Activated T-helper 2 cell treated with anti-CD3 and anti-CD28 coated beads, Interferon-gamma antibody, Interleukin-2, Interleukin-4, amounts not matched to agents 10 μg/mL and 5 μg/mL and 100 μg/mL, durations not matched to agents 14 hours and 24 hours and 36 hours (primary cell): ENCODE results near the gene CEP85L. TPM values are rescaled to one million over a fixed set of nuclear protein-coding genes. Genes with fewer than 3 reads are reported as not detected.

Experiments
- DNase-seq: peaks from one replicate; pipeline ENCODE4 v3.0.0; 2021; ENCODE audit warnings: low spot score
- H3K27ac Mint-ChIP-seq: one replicate; pipeline ENCODE4 v1.8.0; 2021; ENCODE audit warnings: mixed read lengths
- H3K27me3 Mint-ChIP-seq: one replicate; pipeline ENCODE4 v1.8.0; 2021; ENCODE audit warnings: low read depth, mixed read lengths
- H3K36me3 Mint-ChIP-seq: one replicate; pipeline ENCODE4 v1.8.0; 2021; ENCODE audit warnings: low read depth, mixed read lengths
- H3K4me1 Mint-ChIP-seq: one replicate; pipeline ENCODE4 v1.8.0; 2021; ENCODE audit warnings: low read depth, mixed read lengths
- H3K4me3 Mint-ChIP-seq: one replicate; pipeline ENCODE4 v1.8.0; 2021; ENCODE audit warnings: low read depth, mild to moderate bottlenecking, moderate library complexity, mixed read lengths
- H3K9me3 Mint-ChIP-seq: one replicate; pipeline ENCODE4 v1.8.0; 2021; ENCODE audit warnings: mixed read lengths
- intact Hi-C: fragments of 100-400 bp; cut with micrococcal nuclease; formaldehyde crosslinking; loops from one replicate; pipeline ENCODE4 v1.15.1; 2023
- total RNA-seq: library from RNA; stranded (reverse); gene quantifications from 2 replicates; pipeline ENCODE4 v1.2.3, GENCODE V29; 2022

CEP85L gene
- total RNA-seq, 1 donor from 2014 or later = 34.2 TPM

DNA sequence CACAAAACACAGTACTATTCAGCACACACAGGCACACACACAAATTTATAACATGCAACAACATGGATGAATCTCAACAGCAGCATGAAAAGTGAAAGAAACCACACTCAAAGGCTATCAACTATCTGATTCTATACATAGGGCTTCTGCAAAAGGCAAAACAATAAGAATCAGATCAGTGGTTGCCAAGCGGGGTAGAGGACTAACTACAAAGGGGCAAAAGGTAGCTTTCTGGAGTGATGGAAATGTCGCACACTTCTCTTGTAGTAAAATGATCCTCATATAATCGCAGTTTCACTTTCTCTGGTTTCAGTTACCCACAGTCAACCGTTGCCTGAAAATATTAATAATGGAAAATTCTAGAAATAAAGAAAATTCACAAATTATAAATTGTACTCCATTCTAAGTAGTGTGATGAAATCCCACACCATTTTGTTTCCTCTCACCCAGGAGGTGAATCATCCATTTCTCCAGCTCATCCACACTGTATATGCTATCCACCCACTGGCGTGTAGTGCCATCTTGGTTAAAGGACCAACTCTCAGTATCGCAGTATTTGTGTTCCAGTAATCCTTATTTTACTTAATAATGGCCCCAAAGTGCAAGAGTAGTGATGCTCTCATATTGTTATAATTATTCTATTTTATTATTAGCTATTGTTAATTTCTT is 116.1 kb downstream of the CEP85L start:
- Mint-ChIP-seq H3K4me1 (peaks cover 13% of the 10 kb centered on the region), H3K27me3 (no peaks in the 10 kb centered on the region), H3K27ac (no peak overlapping the region), H3K36me3 (peaks cover 42% of the 10 kb centered on the region), H3K9me3 (peaks cover 14% of the 10 kb centered on the region), H3K4me3 (no peak overlapping the region)
- intact Hi-C loops = no loop called here
- DNase-seq = no peak

GRCh38 chr6:118530942-118531341 is 120.4 kb downstream of the CEP85L start:
- no peak for DNase-seq
- Mint-ChIP-seq H3K4me3 (no peak overlapping the region), H3K4me1 (peaks cover 14% of the 10 kb centered on the region), H3K27ac (no peak overlapping the region), H3K36me3 (peaks cover 50% of the 10 kb centered on the region), H3K9me3 (peaks cover 14% of the 10 kb centered on the region), H3K27me3 (no peaks in the 10 kb centered on the region)
- intact Hi-C loops = no loop called here

GRCh38 chr6:118529756-118530155 is 121.6 kb downstream of the CEP85L start:
- Mint-ChIP-seq H3K4me1 (peaks cover 12% of the 10 kb centered on the region), H3K27ac (no peak overlapping the region), H3K9me3 (peaks cover 14% of the 10 kb centered on the region), H3K27me3 (no peaks in the 10 kb centered on the region), H3K4me3 (no peak overlapping the region), H3K36me3 (peaks cover 43% of the 10 kb centered on the region)
- intact Hi-C loops = no loop called here
- no peak for DNase-seq

DNA sequence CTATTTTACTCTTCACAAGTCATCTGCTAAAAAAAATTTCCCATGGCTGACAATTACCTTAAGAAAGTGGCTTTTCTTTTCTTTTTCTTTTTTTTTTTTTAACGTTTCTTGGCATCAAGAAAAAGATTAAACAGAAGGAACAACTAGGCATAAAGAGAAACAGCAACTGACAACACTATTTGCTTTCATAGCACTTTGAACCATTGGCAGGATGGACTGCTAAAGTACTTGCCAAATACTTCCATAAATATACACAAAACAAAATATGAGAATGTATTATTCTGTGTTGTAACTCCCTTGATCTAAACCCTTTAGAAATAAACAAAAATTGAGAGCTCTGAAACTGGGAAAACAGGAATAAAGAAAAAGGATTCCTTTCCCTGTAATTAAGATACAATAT is 123.3 kb downstream of the CEP85L start:
- peaks cover 14% of the 10 kb centered on the region for H3K9me3 Mint-ChIP-seq
- intact Hi-C loops = no loop called here
- H3K4me1 Mint-ChIP-seq = peaks cover 14% of the 10 kb centered on the region
- H3K36me3 Mint-ChIP-seq = peaks cover 46% of the 10 kb centered on the region
- no peaks in the 10 kb centered on the region for H3K27me3 Mint-ChIP-seq
- DNase-seq = no peak
- no peak overlapping the region for H3K4me3 Mint-ChIP-seq
- H3K27ac Mint-ChIP-seq = no peak overlapping the region

DNA sequence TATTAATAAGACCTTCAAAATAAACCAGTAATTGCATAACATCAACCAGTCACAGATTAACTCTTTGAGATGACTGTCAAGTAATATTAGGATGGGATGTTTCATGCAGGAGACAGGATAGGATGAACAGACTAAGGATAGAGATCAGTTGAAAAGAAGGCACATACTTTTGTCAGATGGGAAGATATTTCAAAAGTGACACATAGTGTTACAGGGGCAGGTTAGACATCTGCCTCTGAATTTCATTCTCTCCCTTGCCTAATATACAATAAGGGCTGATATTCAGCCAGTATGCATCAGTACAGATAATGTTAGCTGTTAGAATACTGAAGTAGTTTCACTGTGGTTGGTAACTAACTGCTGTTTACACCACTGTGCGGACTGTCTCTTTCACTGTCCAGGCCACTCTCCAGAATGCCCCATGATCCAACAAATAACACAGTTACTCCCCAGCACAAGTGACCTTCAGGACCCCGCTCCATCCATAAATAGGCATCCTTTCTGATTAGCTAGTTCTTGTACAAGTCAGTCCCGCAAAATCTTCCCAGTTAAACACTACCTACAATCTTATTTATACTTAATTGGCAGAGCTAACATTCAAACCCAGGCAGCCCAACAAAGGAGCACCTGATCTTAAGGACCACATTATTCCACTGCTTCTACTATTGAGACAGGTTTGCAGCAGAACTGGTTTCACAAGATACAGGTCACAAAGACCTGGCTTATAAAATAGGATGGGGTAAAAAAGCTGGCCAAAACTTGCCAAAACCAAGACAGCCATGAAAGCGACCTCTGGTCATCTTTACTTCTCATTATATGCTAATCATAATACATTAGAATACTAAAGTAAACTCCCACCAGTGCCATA is 125.2 kb downstream of the CEP85L start:
- Mint-ChIP-seq H3K27ac (no peak overlapping the region), H3K9me3 (peaks cover 8% of the 10 kb centered on the region), H3K4me1 (peaks cover 14% of the 10 kb centered on the region), H3K27me3 (no peaks in the 10 kb centered on the region), H3K4me3 (no peak overlapping the region), H3K36me3 (peaks cover 41% of the 10 kb centered on the region)
- no peak for DNase-seq
- intact Hi-C loops = no loop called here

- Mint-ChIP-seq H3K27ac (no peak overlapping the region), H3K4me1 (peaks cover 10% of the 10 kb centered on the region), H3K27me3 (no peaks in the 10 kb centered on the region), H3K36me3 (peaks cover 37% of the 10 kb centered on the region), H3K4me3 (no peak overlapping the region), H3K9me3 (no peaks in the 10 kb centered on the region)
- intact Hi-C loops = no loop called here
- DNase-seq = no peak
Measured at GRCh38 chr6:118524686-118525085, 126.7 kb downstream of the CEP85L start.

- Mint-ChIP-seq H3K4me1 (peaks cover 6% of the 10 kb centered on the region), H3K36me3 (peaks cover 42% of the 10 kb centered on the region), H3K27ac (no peak overlapping the region), H3K4me3 (no peak overlapping the region), H3K27me3 (no peaks in the 10 kb centered on the region), H3K9me3 (no peaks in the 10 kb centered on the region)
- intact Hi-C loops = no loop called here
- no peak for DNase-seq
Measured at GRCh38 chr6:118523216-118523615, 128.2 kb downstream of the CEP85L start.

GRCh38 chr6:118522422-118522821 is 129.0 kb downstream of the CEP85L start:
- no peak for DNase-seq
- H3K27me3 Mint-ChIP-seq = no peaks in the 10 kb centered on the region
- H3K27ac Mint-ChIP-seq = no peak overlapping the region
- peaks cover 3% of the 10 kb centered on the region for H3K9me3 Mint-ChIP-seq
- no peak overlapping the region for H3K4me3 Mint-ChIP-seq
- peaks cover 49% of the 10 kb centered on the region for H3K36me3 Mint-ChIP-seq
- intact Hi-C loops = no loop called here
- H3K4me1 Mint-ChIP-seq = peaks cover 8% of the 10 kb centered on the region

GRCh38 chr6:118514689-118515088 is 136.7 kb downstream of the CEP85L start:
- intact Hi-C loops = no loop called here
- peaks cover 11% of the 10 kb centered on the region for H3K4me1 Mint-ChIP-seq

DNA sequence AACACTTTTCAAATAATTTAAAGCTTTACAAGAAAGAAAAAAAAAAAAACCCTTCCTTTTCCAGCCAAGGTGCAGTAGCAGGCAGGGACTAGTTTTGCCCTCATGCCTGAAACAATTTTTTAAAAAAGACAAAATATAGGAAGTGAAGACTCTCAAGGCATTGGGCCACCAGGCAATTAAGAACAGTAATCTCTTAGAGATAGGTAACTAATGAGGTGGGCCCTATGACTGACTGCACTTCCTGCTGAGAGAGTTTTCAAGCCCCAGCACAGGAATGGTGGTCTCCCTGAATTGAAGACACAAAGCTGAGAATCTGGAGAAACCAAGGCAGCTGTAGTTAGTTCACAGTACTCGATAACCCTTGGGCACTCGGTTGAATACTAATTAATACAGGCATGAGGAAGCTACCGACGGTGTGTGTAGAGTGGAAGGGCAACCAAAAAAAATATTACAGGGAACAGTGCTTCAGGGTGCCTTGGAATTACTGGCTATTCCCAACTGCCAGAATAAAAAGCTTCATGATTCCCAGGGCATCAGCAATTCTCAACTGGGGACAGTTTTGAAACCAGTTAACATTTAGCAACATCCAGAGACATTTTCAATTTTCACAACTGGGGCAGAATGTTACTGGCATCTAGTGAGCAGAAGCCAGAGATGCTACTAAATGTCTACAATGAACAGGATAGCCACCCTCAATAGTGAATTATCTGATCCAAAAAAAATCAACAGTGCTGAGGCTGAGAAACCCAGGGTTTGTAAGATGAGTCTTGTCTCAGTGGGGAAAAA is 139.3 kb downstream of the CEP85L start:
- no peaks in the 10 kb centered on the region for H3K27me3 Mint-ChIP-seq
- no peak overlapping the region for H3K4me3 Mint-ChIP-seq
- no peak for DNase-seq
- no peak overlapping the region for H3K27ac Mint-ChIP-seq
- peaks cover 12% of the 10 kb centered on the region for H3K36me3 Mint-ChIP-seq
- peaks cover 9% of the 10 kb centered on the region for H3K4me1 Mint-ChIP-seq
- intact Hi-C loops = no loop called here
- no peaks in the 10 kb centered on the region for H3K9me3 Mint-ChIP-seq

More at GRCh38 chr6:118514689-118515088, 136.7 kb downstream of the CEP85L start:
- no peaks in the 10 kb centered on the region for H3K27me3 Mint-ChIP-seq
- DNase-seq = no peak
- peaks cover 3% of the 10 kb centered on the region for H3K9me3 Mint-ChIP-seq
- no peak overlapping the region for H3K4me3 Mint-ChIP-seq
- H3K27ac Mint-ChIP-seq = no peak overlapping the region
- H3K36me3 Mint-ChIP-seq = peaks cover 31% of the 10 kb centered on the region

DNA sequence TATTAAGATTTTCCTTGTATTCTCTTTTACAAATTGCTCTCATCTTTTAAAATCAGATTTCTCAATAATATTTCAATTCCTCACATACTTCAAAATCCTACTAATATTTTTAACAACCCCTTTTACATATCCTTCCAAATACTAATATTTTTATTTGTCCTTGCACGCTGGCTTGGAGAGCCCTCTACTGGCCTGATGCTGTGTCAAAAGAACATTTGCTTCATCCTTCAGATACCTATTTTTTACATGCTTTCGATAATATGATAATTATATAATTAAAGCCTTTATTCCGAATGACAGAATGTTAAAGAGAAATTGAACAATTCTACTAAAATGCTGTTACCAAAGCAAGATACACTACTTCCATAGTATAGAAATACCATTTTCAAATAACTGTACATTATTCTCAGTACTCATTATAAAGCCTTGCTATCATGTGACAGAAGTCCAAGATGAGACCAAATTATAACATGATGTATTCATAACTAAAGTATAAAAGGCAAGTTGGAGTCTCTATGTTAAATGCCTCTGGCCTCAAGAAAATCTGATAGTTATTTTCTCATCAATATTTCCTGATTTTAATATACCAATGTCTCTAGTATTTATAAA is 142.3 kb downstream of the CEP85L start:
- Mint-ChIP-seq H3K27me3 (no peaks in the 10 kb centered on the region), H3K4me3 (no peak overlapping the region), H3K4me1 (peaks cover 10% of the 10 kb centered on the region), H3K9me3 (no peaks in the 10 kb centered on the region), H3K36me3 (peaks cover 14% of the 10 kb centered on the region), H3K27ac (no peak overlapping the region)
- intact Hi-C loops = no loop called here
- DNase-seq = no peak

DNA sequence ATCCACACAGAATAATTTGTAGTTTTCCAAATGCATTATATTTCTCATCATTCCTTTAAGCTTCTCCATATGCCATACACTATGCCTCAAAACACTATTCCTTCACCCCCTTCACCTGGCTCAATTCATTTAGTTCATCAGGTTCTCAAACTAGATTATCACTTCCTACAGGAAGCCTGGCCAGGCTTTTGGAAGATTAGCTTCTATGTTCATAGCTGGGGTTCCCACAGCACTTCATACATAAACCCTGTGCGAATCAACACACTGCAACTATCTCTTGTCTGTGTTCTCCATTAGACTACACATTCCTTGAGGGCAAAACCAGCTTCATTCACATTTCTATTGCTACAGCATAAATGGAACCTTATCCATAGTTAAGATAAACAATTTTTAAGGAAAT is 143.8 kb downstream of the CEP85L start:
- intact Hi-C loops = no loop called here
- no peaks in the 10 kb centered on the region for H3K27me3 Mint-ChIP-seq
- peaks cover 26% of the 10 kb centered on the region for H3K36me3 Mint-ChIP-seq

More for the DNA sequence above, 143.8 kb downstream of the CEP85L start:
- DNase-seq = no peak
- H3K27ac Mint-ChIP-seq = no peak overlapping the region
- H3K4me1 Mint-ChIP-seq = peaks cover 10% of the 10 kb centered on the region
- no peak overlapping the region for H3K4me3 Mint-ChIP-seq
- no peaks in the 10 kb centered on the region for H3K9me3 Mint-ChIP-seq
